Calu3 (cell line): ENCODE measurements around the gene MAGI1. TPM values are rescaled to one million over a fixed set of nuclear protein-coding genes. Genes with fewer than 3 reads are reported as not detected.

ENCODE experiments used
- BruUV-seq: library from RNA; stranded (reverse); fragments of 400-500 nt; replicated peaks from 2 replicates; lab custom pipeline; 2021; lab: Mats Ljungman, UMichigan
- CTCF ChIA-PET: fragments of 300-600 bp; sonication (Branson Sonifier 250); formaldehyde crosslinking; loops from one replicate; lab custom pipeline; 2022; ENCODE audit warnings: antibody characterized with exemption; lab: Charles Lee
- DNase-seq: peaks from one replicate; pipeline ENCODE4 v3.0.0; 2022
- H3K27ac Mint-ChIP-seq: one replicate; pipeline ENCODE4 v1.8.0; 2022; ENCODE audit warnings: mixed read lengths; ENCODE audit not compliant: unreplicated experiment
- H3K27me3 Mint-ChIP-seq: one replicate; pipeline ENCODE4 v1.8.0; 2022; ENCODE audit warnings: mixed read lengths; ENCODE audit not compliant: unreplicated experiment
- H3K36me3 Mint-ChIP-seq: one replicate; pipeline ENCODE4 v1.8.0; 2022; ENCODE audit warnings: mild to moderate bottlenecking, moderate library complexity, mixed read lengths; ENCODE audit not compliant: insufficient read depth, unreplicated experiment
- H3K4me1 Mint-ChIP-seq: one replicate; pipeline ENCODE4 v1.8.0; 2022; ENCODE audit warnings: mild to moderate bottlenecking, low read depth, mixed read lengths; ENCODE audit not compliant: unreplicated experiment
- H3K4me3 Mint-ChIP-seq: one replicate; pipeline ENCODE4 v1.8.0; 2022; ENCODE audit warnings: mild to moderate bottlenecking, low read depth, moderate library complexity, mixed read lengths; ENCODE audit not compliant: unreplicated experiment
- H3K9me3 Mint-ChIP-seq: one replicate; pipeline ENCODE4 v1.8.0; 2022; ENCODE audit warnings: low read depth, mixed read lengths; ENCODE audit not compliant: unreplicated experiment
- CTCF ChIP-seq: fragments of 200-600 bp; IDR thresholded peaks from one replicate; pipeline ENCODE4 v1.8.0; 2022; ENCODE audit warnings: antibody characterized with exemption; ENCODE audit not compliant: unreplicated experiment
- intact Hi-C: fragments of 100-400 bp; cut with micrococcal nuclease; formaldehyde crosslinking; loops from one replicate; pipeline ENCODE4 v1.10.0; 2022; ENCODE audit not compliant: unreplicated experiment
- total RNA-seq: library from RNA; stranded (reverse); gene quantifications from 2 replicates; pipeline ENCODE4 v1.2.3, GENCODE V29; 2022

Gene MAGI1
- total RNA-seq, 1 experiment from 2014 or later: 76.4 TPM

- Mint-ChIP-seq H3K9me3 (no peaks in the 10 kb centered on the region), H3K4me1 (peaks cover 24% of the 10 kb centered on the region), H3K36me3 (no peaks in the 10 kb centered on the region), H3K27ac (peak overlapping the region; percentile 62), H3K27me3 (no peaks in the 10 kb centered on the region), H3K4me3 (peak overlapping the region; percentile 55)
- intact Hi-C loops: no loop called here
- TF ChIP-seq CTCF: no peak
- no peak for DNase-seq
- CTCF ChIA-PET: no interaction called here
- no TSS peak for BruUV-seq
Observed at GRCh38 chr3:65884071-65884470, 154.6 kb downstream of the MAGI1 start.

GRCh38 chr3:65883613-65884012 is 155.1 kb downstream of the MAGI1 start:
- Mint-ChIP-seq H3K4me1 (peaks cover 23% of the 10 kb centered on the region), H3K27me3 (no peaks in the 10 kb centered on the region), H3K9me3 (no peaks in the 10 kb centered on the region), H3K4me3 (peak overlapping the region; percentile 55), H3K27ac (peak overlapping the region; percentile 62), H3K36me3 (no peaks in the 10 kb centered on the region)
- TF ChIP-seq CTCF: no peak
- DNase-seq: no peak
- intact Hi-C loops: loop anchor here (2.0 kb wide), 1 partner anchor 21 kb away; no protein-coding TSS in a partner anchor
- BruUV-seq: no TSS peak
- CTCF ChIA-PET: no interaction called here

GRCh38 chr3:65880350-65880749 is 158.4 kb downstream of the MAGI1 start:
- H3K4me1 Mint-ChIP-seq: peaks cover 32% of the 10 kb centered on the region
- no peaks in the 10 kb centered on the region for H3K27me3 Mint-ChIP-seq
- CTCF ChIA-PET: no interaction called here
- BruUV-seq: no TSS peak
- H3K4me3 Mint-ChIP-seq: no peak overlapping the region
- TF ChIP-seq CTCF: no peak
- H3K27ac Mint-ChIP-seq: no peak overlapping the region
- H3K9me3 Mint-ChIP-seq: no peaks in the 10 kb centered on the region
- H3K36me3 Mint-ChIP-seq: no peaks in the 10 kb centered on the region
- intact Hi-C loops: no loop called here
- DNase-seq: no peak

- Mint-ChIP-seq H3K4me3 (no peak overlapping the region), H3K9me3 (no peaks in the 10 kb centered on the region), H3K36me3 (no peaks in the 10 kb centered on the region), H3K27ac (no peak overlapping the region), H3K4me1 (peaks cover 41% of the 10 kb centered on the region), H3K27me3 (no peaks in the 10 kb centered on the region)
- TF ChIP-seq CTCF: no peak
- intact Hi-C loops: no loop called here
- DNase-seq: no peak
- CTCF ChIA-PET: no interaction called here
- BruUV-seq: no TSS peak
Observed at GRCh38 chr3:65879372-65879771, 159.3 kb downstream of the MAGI1 start.
